Astrocyte (in vitro differentiated cells and primary cell): ENCODE results near the gene PUSL1.

Experiments used
- CTCF ChIP-seq: IDR thresholded peaks from 2 replicates; pipeline ENCODE4 v1.5.1; 2011; ENCODE audit warnings: low read depth, mild to moderate bottlenecking, inconsistent platforms, low read length, moderate library complexity; ENCODE audit not compliant: insufficient read depth
- EZH2 ChIP-seq: IDR thresholded peaks from 2 replicates; pipeline ENCODE4 v1.6.1; 2012; ENCODE audit warnings: mild to moderate bottlenecking, low read length, inconsistent platforms; ENCODE audit not compliant: insufficient read depth

GRCh38 chr1:1292851-1293250, 15.5 kb upstream of the PUSL1 start:
- no peak for TF ChIP-seq EZH2
- TF ChIP-seq CTCF: no peak
